BLaER1 treated with 17β-estradiol and CSF1 and Interleukin-3, amounts not matched to agents 10 nM and 100 nM (cell line): ENCODE measurements around the gene TMEM204.
A peak's percentile ranks its signal among the peaks of the same experiment; 100 is the strongest.

Source experiments
- H3K27ac ChIP-seq, 11 experiments: shearing (Covaris generic); formaldehyde crosslinking; 2 replicates each; pipeline ENCODE4 v1.8.1; 2022
- H3K27me3 ChIP-seq, 11 experiments: shearing (Covaris generic); formaldehyde crosslinking; 2 replicates each; pipeline ENCODE4 v1.8.1; 2022
- H3K36me3 ChIP-seq, 11 experiments: shearing (Covaris generic); formaldehyde crosslinking; 2 replicates each; pipeline ENCODE4 v1.8.1; 2022
- H3K4me1 ChIP-seq, 10 experiments: shearing (Covaris generic); formaldehyde crosslinking; 2 replicates each; pipeline ENCODE4 v1.8.1; 2022
- H3K4me2 ChIP-seq, 11 experiments: shearing (Covaris generic); formaldehyde crosslinking; 2 replicates each; pipeline ENCODE4 v1.8.1; 2022
- H3K4me3 ChIP-seq, 10 experiments: shearing (Covaris generic); formaldehyde crosslinking; 2 replicates each; pipeline ENCODE4 v1.8.1; 2022
- H3K9ac ChIP-seq, 11 experiments: shearing (Covaris generic); formaldehyde crosslinking; 2 replicates each; pipeline ENCODE4 v1.8.1; 2022
- H3K9me3 ChIP-seq, 11 experiments: shearing (Covaris generic); formaldehyde crosslinking; replicated peaks in 1 of 11; 2 replicates each; pipeline ENCODE4 v1.8.1; 2022
- H4K20me1 ChIP-seq, 11 experiments: shearing (Covaris generic); formaldehyde crosslinking; 2 replicates each; pipeline ENCODE4 v1.8.1; 2022
- Cebpa-rat ChIP-seq, 11 experiments: shearing (Covaris generic); IDR thresholded peaks; 2 replicates each; pipeline ENCODE4 v1.8.1; 2022

The TMEM204 gene

GRCh38 chr16:1503110-1503955 is 30.1 kb upstream of the TMEM204 start:
- Histone ChIP-seq H3K4me2 (no peak overlapping the region), H3K9me3 (no peaks in the 10 kb centered on the region), H3K27ac (no peak overlapping the region), H3K27me3 (no peaks in the 10 kb centered on the region), H3K36me3 (peaks cover 64 to 95% (median 83%) of the 10 kb centered on the region in 11 experiments), H3K4me1 (peaks cover 1 to 7% (median 3%) of the 10 kb centered on the region in 10 experiments), H4K20me1 (peaks cover 0 to 81% (median 35%) of the 10 kb centered on the region in 11 experiments; a peak in 15 of 22 replicates), H3K9ac (no peak overlapping the region), H3K4me3 (no peak overlapping the region)
- TF ChIP-seq Cebpa-rat (IDR thresholded peaks at IDR 0.05): no peak

- no peak for TF ChIP-seq Cebpa-rat (IDR thresholded peaks at IDR 0.05)
- Histone ChIP-seq H3K36me3 (peaks cover 48 to 94% (median 78%) of the 10 kb centered on the region in 11 experiments), H3K4me3 (no peak overlapping the region), H4K20me1 (peaks cover 0 to 85% (median 43%) of the 10 kb centered on the region in 11 experiments; a peak in 18 of 22 replicates), H3K4me1 (peaks cover 20 to 27% (median 22%) of the 10 kb centered on the region in 10 experiments), H3K9me3 (no peaks in the 10 kb centered on the region), H3K9ac (no peak overlapping the region), H3K27me3 (no peaks in the 10 kb centered on the region), H3K27ac (no peak overlapping the region), H3K4me2 (no peak overlapping the region)
Observed at GRCh38 chr16:1505073-1505844, 28.2 kb upstream of the TMEM204 start.

- Histone ChIP-seq H3K9me3 (no peaks in the 10 kb centered on the region), H3K36me3 (peaks cover 42 to 94% (median 78%) of the 10 kb centered on the region in 11 experiments), H3K4me3 (no peak overlapping the region), H3K27me3 (no peaks in the 10 kb centered on the region), H3K4me1 (peaks cover 20 to 28% (median 26%) of the 10 kb centered on the region in 10 experiments), H3K9ac (no peak overlapping the region), H3K27ac (no peak overlapping the region), H4K20me1 (peaks cover 0 to 85% (median 43%) of the 10 kb centered on the region in 11 experiments; a peak in 18 of 22 replicates), H3K4me2 (no peak overlapping the region)
- no peak for TF ChIP-seq Cebpa-rat (IDR thresholded peaks at IDR 0.05)
Observed at GRCh38 chr16:1505912-1506311, 27.6 kb upstream of the TMEM204 start.

GRCh38 chr16:1506494-1507213 is 26.8 kb upstream of the TMEM204 start:
- peaks cover 20 to 29% (median 26%) of the 10 kb centered on the region in 10 experiments for H3K4me1 ChIP-seq
- TF ChIP-seq Cebpa-rat (IDR thresholded peaks at IDR 0.05): no peak
- H3K9me3 ChIP-seq: no peaks in the 10 kb centered on the region
- H3K4me2 ChIP-seq: no peak overlapping the region
- no peak overlapping the region for H3K27ac ChIP-seq
- H3K36me3 ChIP-seq: peaks cover 34 to 94% (median 75%) of the 10 kb centered on the region in 11 experiments
- H4K20me1 ChIP-seq: peaks cover 0 to 85% (median 46%) of the 10 kb centered on the region in 11 experiments; a peak in 18 of 22 replicates
- no peaks in the 10 kb centered on the region for H3K27me3 ChIP-seq
- H3K4me3 ChIP-seq: no peak overlapping the region
- no peak overlapping the region for H3K9ac ChIP-seq

- peaks cover 0 to 71% (median 42%) of the 10 kb centered on the region in 11 experiments; a peak in 18 of 22 replicates for H4K20me1 ChIP-seq
- H3K4me2 ChIP-seq: peak overlapping the region; percentile 68 to 81 (median 76)
- H3K4me3 ChIP-seq: no peak overlapping the region
- peaks cover 20 to 29% (median 26%) of the 10 kb centered on the region in 10 experiments for H3K4me1 ChIP-seq
- no peaks in the 10 kb centered on the region for H3K27me3 ChIP-seq
- H3K9ac ChIP-seq: peak overlapping the region in 9 of 11 experiments; percentile 23 to 62 (median 38); a peak in 6 of 22 replicates
- peaks cover 0 to 12% (median 4%) of the 10 kb centered on the region in 11 experiments; a peak in 12 of 22 replicates for H3K9me3 ChIP-seq
- peaks cover 21 to 89% (median 63%) of the 10 kb centered on the region in 11 experiments; a peak in 21 of 22 replicates for H3K36me3 ChIP-seq
- TF ChIP-seq Cebpa-rat (IDR thresholded peaks at IDR 0.05): no peak
- no peak overlapping the region for H3K27ac ChIP-seq
Observed at GRCh38 chr16:1508494-1509187, 24.8 kb upstream of the TMEM204 start.

- Histone ChIP-seq H4K20me1 (peaks cover 0 to 71% (median 42%) of the 10 kb centered on the region in 11 experiments; a peak in 18 of 22 replicates), H3K9ac (peak overlapping the region; percentile 15 to 64 (median 48); a peak in 19 of 22 replicates), H3K4me1 (peaks cover 20 to 29% (median 26%) of the 10 kb centered on the region in 10 experiments), H3K27ac (peak overlapping the region in 8 of 11 experiments; percentile 8 to 45 (median 32); a peak in 10 of 22 replicates), H3K4me3 (0 out of 20 replicates have a peak overlapping the region, but pooled peaks of 1 of the 10 experiments have one; percentile 15), H3K36me3 (peaks cover 20 to 92% (median 65%) of the 10 kb centered on the region in 11 experiments), H3K4me2 (peak overlapping the region; percentile 68 to 81 (median 76)), H3K27me3 (no peaks in the 10 kb centered on the region), H3K9me3 (peaks cover 8 to 21% (median 13%) of the 10 kb centered on the region in 11 experiments)
- TF ChIP-seq Cebpa-rat (IDR thresholded peaks at IDR 0.05): no peak
Observed at GRCh38 chr16:1509307-1510221, 23.9 kb upstream of the TMEM204 start.

GRCh38 chr16:1510272-1510671 is 23.2 kb upstream of the TMEM204 start:
- no peaks in the 10 kb centered on the region for H3K27me3 ChIP-seq
- peaks cover 20 to 29% (median 26%) of the 10 kb centered on the region in 10 experiments for H3K4me1 ChIP-seq
- peak overlapping the region; percentile 68 to 81 (median 76); a peak in 19 of 22 replicates for H3K4me2 ChIP-seq
- peak overlapping the region in 10 of 11 experiments; percentile 20 to 64 (median 49); a peak in 14 of 22 replicates for H3K9ac ChIP-seq
- H4K20me1 ChIP-seq: peaks cover 0 to 65% (median 42%) of the 10 kb centered on the region in 11 experiments; a peak in 18 of 22 replicates
- peak overlapping the region in 8 of 11 experiments; percentile 8 to 45 (median 32); a peak in 7 of 22 replicates for H3K27ac ChIP-seq
- TF ChIP-seq Cebpa-rat (IDR thresholded peaks at IDR 0.05): no peak
- H3K9me3 ChIP-seq: peaks cover 15 to 28% (median 20%) of the 10 kb centered on the region in 11 experiments
- H3K4me3 ChIP-seq: no peak overlapping the region
- peaks cover 20 to 86% (median 66%) of the 10 kb centered on the region in 11 experiments for H3K36me3 ChIP-seq
